K562 (cell line): ENCODE data around the gene CPE. TPM values are rescaled to one million over a fixed set of nuclear protein-coding genes. Genes with fewer than 3 reads are reported as not detected.
A peak's percentile ranks its signal among the peaks of the same experiment; 100 is the strongest.

Source experiments
- ATAC-seq: fragments of 200-7000 bp; cut with Tn5 transposase; 3 replicates; pipeline ENCODE4 v1.9.1; 2020; ENCODE audit warnings: moderate library complexity
- BruUV-seq: library from RNA; stranded (reverse); fragments of 400-500 nt; replicated peaks from 2 replicates; lab custom pipeline; 2021; lab: Mats Ljungman, UMichigan
- CTCF ChIA-PET: fragments of 300-600 bp; formaldehyde crosslinking; extraction: SDS; loops from one replicate; lab custom pipeline; 2021; ENCODE audit warnings: low intra/inter-chr PET ratio; lab: Yijun Ruan, JAX
- POLR2A ChIA-PET: fragments of 300-600, 350-650 bp; sonication (Branson Sonifier 250); formaldehyde crosslinking; extraction: SDS; loops from one replicate; lab custom pipeline; 2021; ENCODE audit warnings: antibody characterized with exemption, inconsistent platforms; lab: Yijun Ruan, JAX
- DNase-seq, 4 experiments: peaks; one replicate each; pipeline versions ENCODE4 v3.0.0 to v3.0.0-alpha.2; 2011 to 2018; ENCODE audit warnings: low spot score in 3 of 4, mixed read lengths in 3 of 4; ENCODE audit errors: extremely low read depth in 1 of 4
- FAIRE-seq: peaks from 2 replicates; lab custom pipeline; 2011; peaks lifted over from hg19 to GRCh38; lab: Jason Lieb, UNC
- H2AFZ ChIP-seq: 2 replicates; pipeline ENCODE4 v1.6.0; 2011; ENCODE audit warnings: low read depth, low read length, control low read depth, inconsistent platforms
- H3K27ac ChIP-seq: fragments of 200-600 bp; 3 replicates; pipeline ENCODE4 v1.8.0; 2011; ENCODE audit warnings: low read depth, mild to moderate bottlenecking, control low read depth, inconsistent platforms, low read length, moderate library complexity, mixed read lengths; ENCODE audit errors: extremely low read depth
- H3K27me3 ChIP-seq, 2 experiments: fragments of 300-600 bp in 1 of 2; 2 replicates in 1 of 2; 3 replicates in 1 of 2; pipeline versions ENCODE4 v1.6.0 to v1.8.0; 2011; ENCODE audit warnings: inconsistent platforms in 2 of 2, low read length in 2 of 2, mild to moderate bottlenecking in 1 of 2, mixed read lengths in 1 of 2, moderate library complexity in 1 of 2; ENCODE audit not compliant: control insufficient read depth in 2 of 2, insufficient read depth in 2 of 2
- H3K36me3 ChIP-seq: fragments of 300-600 bp; 3 replicates; pipeline ENCODE4 v1.8.0; 2011; ENCODE audit warnings: mild to moderate bottlenecking, low read length, inconsistent platforms; ENCODE audit not compliant: control insufficient read depth, insufficient read depth
- H3K4me1 ChIP-seq, 2 experiments: fragments of 200-600 bp in 1 of 2; replicated peaks in 1 of 2; 2 replicates in 1 of 2; 3 replicates in 1 of 2; pipeline versions ENCODE4 v1.5.1 to v1.8.0; 2011; ENCODE audit warnings: inconsistent platforms in 2 of 2, low read length in 2 of 2, mild to moderate bottlenecking in 1 of 2, mixed read lengths in 1 of 2, moderate library complexity in 1 of 2; ENCODE audit not compliant: control insufficient read depth in 2 of 2, insufficient read depth in 2 of 2
- H3K4me2 ChIP-seq: 2 replicates; pipeline ENCODE4 v1.6.1; 2011; ENCODE audit warnings: low read length, control low read depth, inconsistent platforms, mixed read lengths; ENCODE audit not compliant: insufficient read depth
- H3K4me3 ChIP-seq: fragments of 200-600 bp; sonication (generic), shearing (Covaris generic); 2 replicates; pipeline ENCODE4 v1.5.1; 2016; ENCODE audit warnings: control low read depth, inconsistent platforms
- H3K79me2 ChIP-seq: fragments of 200-600 bp; 3 replicates; pipeline ENCODE4 v1.8.0; 2011; ENCODE audit warnings: low read length, inconsistent platforms; ENCODE audit not compliant: control insufficient read depth, insufficient read depth
- H3K9ac ChIP-seq, 2 experiments: 2 replicates each; pipeline versions ENCODE4 v1.6.0 to v1.6.1; 2011; ENCODE audit warnings: low read depth in 2 of 2, low read length in 2 of 2, control low read depth in 1 of 2, inconsistent platforms in 1 of 2, mild to moderate bottlenecking in 1 of 2, mixed read lengths in 1 of 2; ENCODE audit not compliant: insufficient read depth in 1 of 2
- H3K9me1 ChIP-seq: one replicate; pipeline ENCODE4 v1.6.0; 2011; ENCODE audit warnings: inconsistent platforms, mild to moderate bottlenecking, low read length, moderate library complexity; ENCODE audit not compliant: control insufficient read depth, insufficient read depth
- H3K9me3 ChIP-seq: replicated peaks from 2 replicates; pipeline ENCODE4 v1.5.1; 2011; ENCODE audit warnings: low read depth, low read length, inconsistent platforms; ENCODE audit not compliant: control insufficient read depth, insufficient read depth
- H4K20me1 ChIP-seq: replicated peaks from 2 replicates; pipeline ENCODE4 v1.6.1; 2011; ENCODE audit warnings: low read length, inconsistent platforms, mixed read lengths; ENCODE audit not compliant: control insufficient read depth, insufficient read depth
- HNRNPK ChIP-seq: fragments of 200-400 bp; formaldehyde crosslinking; IDR thresholded peaks from one replicate; pipeline ENCODE4 v1.6.1; 2018; ENCODE audit warnings: mild to moderate bottlenecking, low read depth, low read length; ENCODE audit not compliant: poor library complexity, severe bottlenecking
- NCOA1 ChIP-seq: fragments of 450-650 bp; IDR thresholded peaks from 2 replicates; pipeline ENCODE4 v1.6.1; 2016; ENCODE audit warnings: low read depth
- NFE2L1 ChIP-seq: fragments of 450-650 bp; IDR thresholded peaks from 2 replicates; pipeline ENCODE4 v1.6.1; 2016; ENCODE audit warnings: missing genetic modification characterization, low read depth, mild to moderate bottlenecking, missing compliant biosample characterization, moderate library complexity, borderline replicate concordance
- RFX5 ChIP-seq: IDR thresholded peaks from 2 replicates; pipeline ENCODE4 v1.6.1; 2011; ENCODE audit warnings: low read depth, mild to moderate bottlenecking, improper control_type of control experiment, low read length
- ZNF274 ChIP-seq: IDR thresholded peaks from 2 replicates; pipeline ENCODE4 v1.6.1; 2011; ENCODE audit warnings: low read depth, mild to moderate bottlenecking, low read length, moderate library complexity, borderline replicate concordance
- WGBS: fragments of 100-300 bp; shearing (Covaris generic); methylation state at CpG from one replicate; pipeline ENCODE4 v1.1.6; 2016; ENCODE audit warnings: low coverage, mixed read lengths; ENCODE audit not compliant: insufficient coverage; ENCODE audit errors: missing lambda C conversion rate; 5-methylcytosine and 5-hydroxymethylcytosine counted together
- in situ Hi-C: fragments of 300-500 bp; cut with MboI; formaldehyde crosslinking; loops from 4 replicates; pipeline ENCODE4 v1.15.0; 2018; ENCODE audit warnings: inconsistent platforms, mixed read lengths
- intact Hi-C: fragments of 100-400 bp; cut with micrococcal nuclease; formaldehyde crosslinking; loops from 2 replicates; pipeline ENCODE4 v1.14.2; 2022
- polyA plus RNA-seq, 8 experiments: library from polyadenylated mRNA; depleted of rRNA in 4 of 8; stranded (reverse) in 5 of 8; unstranded in 3 of 8; fragments of >200 nt; fragmentation: Nextera tagmentation in 2 of 8; fragmentation: Illumina TruSeq in 1 of 8; extraction: Ambion mirVana in 2 of 8; extraction: Trizol in 1 of 8; gene quantifications; 2 replicates each; pipeline versions ENCODE4 v1.2.1 to v1.2.3, GENCODE V29; 2011 to 2014; ENCODE audit warnings: inconsistent platforms in 1 of 8, missing spikeins in 1 of 8
- total RNA-seq, 7 experiments: library from RNA; depleted of rRNA in 6 of 7; stranded (reverse); fragments of >200 nt in 6 of 7; fragmentation: Illumina TruSeq in 2 of 7; extraction: Trizol in 2 of 7; gene quantifications; 2 replicates each; pipeline versions ENCODE4 v1.2.1 to v1.2.3, GENCODE V29; 2011 to 2021; ENCODE audit warnings: low replicate concordance in 1 of 7
- TF ChIP-seq, protein P1 (sequence below): fragments of 450-650 bp; IDR thresholded peaks from 2 replicates; pipeline ENCODE4 v1.6.1; 2016; ENCODE audit warnings: mild to moderate bottlenecking
- TF ChIP-seq, protein P2 (sequence below): fragments of 450-650 bp; IDR thresholded peaks from 2 replicates; pipeline ENCODE4 v1.6.1; 2016; ENCODE audit warnings: low read depth, mild to moderate bottlenecking, moderate library complexity
- TF ChIP-seq, protein P3 (sequence below): sonication (generic); formaldehyde crosslinking; IDR thresholded peaks from 2 replicates; pipeline ENCODE4 v1.8.0; 2022; ENCODE audit warnings: mild to moderate bottlenecking, missing genetic modification reagents, borderline replicate concordance

The CPE gene
- total and polyA plus RNA-seq, 9 of the 15 experiments (the other 6 are each of a cell fraction or from before 2014, with no cell fraction given), result 0.04 to 0.16 (median 0.06) TPM; not detected in 4

- Histone ChIP-seq H3K27me3 (no peaks in the 10 kb centered on the region), H3K9me3 (no peaks in the 10 kb centered on the region), H4K20me1 (no peaks in the 10 kb centered on the region), H3K4me2 (no peak overlapping the region), H3K79me2 (no peaks in the 10 kb centered on the region), H3K9me1 (no peaks in the 10 kb centered on the region), H3K36me3 (no peaks in the 10 kb centered on the region), H2AFZ (no peak overlapping the region), H3K4me3 (no peak overlapping the region), H3K9ac (no peak overlapping the region), H3K4me1 (no peaks in the 10 kb centered on the region), H3K27ac (no peak overlapping the region)
- FAIRE-seq (no peak), ATAC-seq (no peak), DNase-seq (no peak)
- in situ Hi-C loops (no loop called here), intact Hi-C loops (no loop called here)
- 6% methylated on average over 5 of the region's 5 CpGs for WGBS
- ChIA-PET POLR2A (no interaction called here), CTCF (no interaction called here)
- no TSS peak for BruUV-seq
- TF ChIP-seq NFE2L1 (tag), result no peak
- TF ChIP-seq HNRNPK, result no peak
Measured at GRCh38 chr4:165394275-165394674, 15.5 kb downstream of the CPE start.

- Histone ChIP-seq H3K9me3 (no peaks in the 10 kb centered on the region), H3K4me1 (no peaks in the 10 kb centered on the region), H3K9me1 (no peaks in the 10 kb centered on the region), H4K20me1 (no peaks in the 10 kb centered on the region), H3K79me2 (no peaks in the 10 kb centered on the region), H3K36me3 (no peaks in the 10 kb centered on the region), H3K4me2 (no peak overlapping the region), H3K27me3 (no peaks in the 10 kb centered on the region), H2AFZ (no peak overlapping the region), H3K9ac (no peak overlapping the region), H3K27ac (no peak overlapping the region), H3K4me3 (no peak overlapping the region)
- ChIA-PET POLR2A (no interaction called here), CTCF (interaction anchor here (0.7 kb wide), 1 partner anchor 1445 kb away, joined by 4 read pairs; no protein-coding TSS in a partner anchor)
- no TSS peak for BruUV-seq
- no peak for FAIRE-seq
- intact Hi-C loops, result no loop called here
- in situ Hi-C loops, result no loop called here
- 0% methylated on average over 1 of the region's 1 CpG for WGBS
- peak in 3 of 4 experiments; percentile 8 to 20 (median 11) for DNase-seq
- ATAC-seq, result no peak
- TF ChIP-seq ZNF274, result no peak
- peak; percentile 88 for TF ChIP-seq RFX5
- TF ChIP-seq, protein P1, sequence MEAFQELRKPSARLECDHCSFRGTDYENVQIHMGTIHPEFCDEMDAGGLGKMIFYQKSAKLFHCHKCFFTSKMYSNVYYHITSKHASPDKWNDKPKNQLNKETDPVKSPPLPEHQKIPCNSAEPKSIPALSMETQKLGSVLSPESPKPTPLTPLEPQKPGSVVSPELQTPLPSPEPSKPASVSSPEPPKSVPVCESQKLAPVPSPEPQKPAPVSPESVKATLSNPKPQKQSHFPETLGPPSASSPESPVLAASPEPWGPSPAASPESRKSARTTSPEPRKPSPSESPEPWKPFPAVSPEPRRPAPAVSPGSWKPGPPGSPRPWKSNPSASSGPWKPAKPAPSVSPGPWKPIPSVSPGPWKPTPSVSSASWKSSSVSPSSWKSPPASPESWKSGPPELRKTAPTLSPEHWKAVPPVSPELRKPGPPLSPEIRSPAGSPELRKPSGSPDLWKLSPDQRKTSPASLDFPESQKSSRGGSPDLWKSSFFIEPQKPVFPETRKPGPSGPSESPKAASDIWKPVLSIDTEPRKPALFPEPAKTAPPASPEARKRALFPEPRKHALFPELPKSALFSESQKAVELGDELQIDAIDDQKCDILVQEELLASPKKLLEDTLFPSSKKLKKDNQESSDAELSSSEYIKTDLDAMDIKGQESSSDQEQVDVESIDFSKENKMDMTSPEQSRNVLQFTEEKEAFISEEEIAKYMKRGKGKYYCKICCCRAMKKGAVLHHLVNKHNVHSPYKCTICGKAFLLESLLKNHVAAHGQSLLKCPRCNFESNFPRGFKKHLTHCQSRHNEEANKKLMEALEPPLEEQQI, result no peak
- TF ChIP-seq NCOA1, result no peak
- TF ChIP-seq, protein P2, sequence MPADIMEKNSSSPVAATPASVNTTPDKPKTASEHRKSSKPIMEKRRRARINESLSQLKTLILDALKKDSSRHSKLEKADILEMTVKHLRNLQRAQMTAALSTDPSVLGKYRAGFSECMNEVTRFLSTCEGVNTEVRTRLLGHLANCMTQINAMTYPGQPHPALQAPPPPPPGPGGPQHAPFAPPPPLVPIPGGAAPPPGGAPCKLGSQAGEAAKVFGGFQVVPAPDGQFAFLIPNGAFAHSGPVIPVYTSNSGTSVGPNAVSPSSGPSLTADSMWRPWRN, result no peak
- TF ChIP-seq, protein P3, sequence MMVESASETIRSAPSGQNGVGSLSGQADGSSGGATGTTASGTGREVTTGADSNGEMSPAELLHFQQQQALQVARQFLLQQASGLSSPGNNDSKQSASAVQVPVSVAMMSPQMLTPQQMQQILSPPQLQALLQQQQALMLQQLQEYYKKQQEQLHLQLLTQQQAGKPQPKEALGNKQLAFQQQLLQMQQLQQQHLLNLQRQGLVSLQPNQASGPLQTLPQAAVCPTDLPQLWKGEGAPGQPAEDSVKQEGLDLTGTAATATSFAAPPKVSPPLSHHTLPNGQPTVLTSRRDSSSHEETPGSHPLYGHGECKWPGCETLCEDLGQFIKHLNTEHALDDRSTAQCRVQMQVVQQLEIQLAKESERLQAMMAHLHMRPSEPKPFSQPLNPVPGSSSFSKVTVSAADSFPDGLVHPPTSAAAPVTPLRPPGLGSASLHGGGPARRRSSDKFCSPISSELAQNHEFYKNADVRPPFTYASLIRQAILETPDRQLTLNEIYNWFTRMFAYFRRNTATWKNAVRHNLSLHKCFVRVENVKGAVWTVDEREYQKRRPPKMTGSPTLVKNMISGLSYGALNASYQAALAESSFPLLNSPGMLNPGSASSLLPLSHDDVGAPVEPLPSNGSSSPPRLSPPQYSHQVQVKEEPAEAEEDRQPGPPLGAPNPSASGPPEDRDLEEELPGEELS, result no peak
Measured at GRCh38 chr4:165398570-165398969, 19.8 kb downstream of the CPE start.
